Muscle of leg (tissue), 11 donors: ENCODE results near the gene TMEM164. TPM values are rescaled to one million over a fixed set of nuclear protein-coding genes. Genes with fewer than 3 reads are reported as not detected.

Experiments
- DNase-seq: peaks from one replicate; pipeline ENCODE4 v3.0.0; 2013
- H3K27ac ChIP-seq: one replicate; pipeline ENCODE4 v1.5.1; 2013; ENCODE audit warnings: mild to moderate bottlenecking, low read length, control low read depth
- H3K27me3 ChIP-seq: one replicate; pipeline ENCODE4 v1.6.1; 2013; ENCODE audit warnings: low read length; ENCODE audit not compliant: control insufficient read depth, insufficient read depth
- H3K36me3 ChIP-seq: one replicate; pipeline ENCODE4 v1.6.1; 2013; ENCODE audit warnings: low read length; ENCODE audit not compliant: control insufficient read depth, insufficient read depth
- H3K4me1 ChIP-seq: one replicate; pipeline ENCODE4 v1.6.1; 2013; ENCODE audit warnings: low read length; ENCODE audit not compliant: control insufficient read depth, insufficient read depth
- H3K4me3 ChIP-seq: one replicate; pipeline ENCODE4 v1.5.1; 2013; ENCODE audit warnings: low read length, control low read depth
- H3K9me3 ChIP-seq: replicated peaks from 2 replicates; pipeline ENCODE4 v1.6.1; 2013; ENCODE audit warnings: low read depth, low read length; ENCODE audit not compliant: control insufficient read depth
- WGBS: methylation state at CpG from one replicate; pipeline ENCODE4 v1.1.5; 2013; ENCODE audit warnings: missing lambda C conversion rate; ENCODE audit not compliant: insufficient coverage; 5-methylcytosine and 5-hydroxymethylcytosine counted together
- polyA plus RNA-seq, 8 donors: library from polyadenylated mRNA; unstranded; fragments of 120-200 nt; gene quantifications; one replicate each; pipeline versions ENCODE4 v1.2.1 to v1.2.3, GENCODE V29; 2013; ENCODE audit warnings: inconsistent platforms in 1 of 8, low replicate concordance in 1 of 8; ENCODE audit not compliant: insufficient read length in 8 of 8, insufficient read depth in 1 of 8
- total RNA-seq: library from RNA; stranded (reverse); fragments of 120-200 nt; gene quantifications from one replicate; pipeline ENCODE4 v1.2.4, GENCODE V29; 2013

Gene TMEM164
- total and polyA plus RNA-seq, 9 donors: 17.9 to 33.5 (median 26.3) TPM

DNA sequence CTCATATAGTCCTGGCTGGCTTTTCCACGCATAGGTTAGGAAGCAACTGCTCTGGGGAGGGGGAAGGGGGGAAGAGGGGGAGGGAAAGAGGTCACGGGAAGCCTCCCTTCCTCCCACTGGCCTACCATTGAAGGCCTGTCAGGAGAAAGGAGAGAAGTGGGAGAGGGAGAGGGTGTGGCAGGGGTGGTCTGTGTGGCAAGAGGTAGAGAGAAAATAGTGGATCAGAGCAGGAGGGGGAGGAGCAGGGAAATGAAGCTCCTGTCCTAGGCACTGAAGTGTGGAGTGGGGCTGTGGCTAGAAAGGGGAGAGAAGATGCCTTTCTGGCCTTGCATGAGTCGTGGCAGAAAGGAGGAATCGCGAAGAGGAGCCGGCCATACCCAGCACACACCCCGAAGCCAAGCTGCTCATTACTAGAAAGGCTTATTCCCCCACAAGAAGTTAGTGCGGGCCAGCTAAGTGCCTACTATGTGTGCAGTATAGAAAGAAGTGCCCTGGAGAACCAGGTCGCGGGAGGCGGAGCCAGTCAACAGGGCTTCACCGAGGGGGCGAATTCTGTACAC, 1.1 kb upstream of the TMEM164 start:
- WGBS: 25% methylated on average over 6 of the region's 13 CpGs
- Histone ChIP-seq H3K27ac (peak overlapping the region; percentile 82), H3K4me3 (peak overlapping the region; percentile 47), H3K9me3 (no peaks in the 10 kb centered on the region), H3K36me3 (no peaks in the 10 kb centered on the region), H3K27me3 (peaks cover 38% of the 10 kb centered on the region), H3K4me1 (peaks cover 26% of the 10 kb centered on the region)
- DNase-seq: peak; percentile 11

DNA sequence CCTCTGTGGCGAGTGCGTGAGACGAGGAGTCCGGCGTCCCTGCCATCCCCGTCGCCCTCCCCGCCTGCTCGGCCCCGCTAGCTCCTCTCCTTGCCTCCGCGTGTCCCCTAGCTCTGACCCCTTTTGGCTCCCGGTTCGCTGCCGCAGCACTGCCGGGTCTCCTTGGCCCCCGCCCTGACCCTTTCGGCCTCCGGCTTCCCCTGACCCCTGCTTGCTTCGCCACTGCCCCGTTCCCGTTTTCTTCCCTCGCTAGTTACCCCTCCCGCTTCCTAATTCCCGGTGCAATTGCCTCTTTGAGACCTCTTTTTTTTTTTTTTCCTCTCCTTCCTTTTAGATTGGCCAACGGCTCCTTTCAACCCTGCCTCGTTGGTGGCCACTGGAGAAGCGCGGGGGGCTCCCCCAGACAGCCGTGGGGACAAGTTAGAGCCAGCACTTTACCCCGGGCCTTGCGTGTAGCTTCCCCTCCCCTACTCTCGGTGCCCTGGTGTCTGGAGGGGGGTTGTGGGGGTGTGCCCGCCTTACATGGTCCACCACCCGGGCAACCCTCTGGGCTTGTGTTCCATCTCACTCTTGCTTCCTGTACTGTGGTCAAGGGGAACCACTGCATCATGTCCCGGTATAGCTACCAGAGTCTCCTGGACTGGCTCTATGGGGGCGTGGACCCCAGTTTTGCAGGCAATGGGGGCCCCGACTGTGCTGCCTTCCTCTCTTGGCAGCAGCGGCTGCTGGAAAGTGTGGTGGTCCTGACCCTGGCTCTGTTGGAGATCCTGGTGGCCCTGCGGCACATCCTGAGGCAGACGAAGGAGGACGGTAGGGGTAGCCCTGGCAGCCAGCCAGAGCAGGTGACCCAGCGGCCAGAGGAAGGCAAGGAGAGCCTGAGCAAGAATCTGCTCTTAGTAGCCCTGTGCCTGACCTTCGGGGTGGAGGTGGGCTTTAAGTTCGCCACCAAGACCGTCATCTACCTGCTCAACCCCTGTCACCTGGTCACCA, 548 bp downstream of the TMEM164 start:
- peak; percentile 10 for DNase-seq
- Histone ChIP-seq H3K27ac (peak overlapping the region; percentile 62), H3K36me3 (no peaks in the 10 kb centered on the region), H3K9me3 (no peaks in the 10 kb centered on the region), H3K4me3 (peak overlapping the region; percentile 69), H3K27me3 (peaks cover 38% of the 10 kb centered on the region), H3K4me1 (peaks cover 26% of the 10 kb centered on the region)
- WGBS: 30% methylated on average over 34 of the region's 46 CpGs

DNA sequence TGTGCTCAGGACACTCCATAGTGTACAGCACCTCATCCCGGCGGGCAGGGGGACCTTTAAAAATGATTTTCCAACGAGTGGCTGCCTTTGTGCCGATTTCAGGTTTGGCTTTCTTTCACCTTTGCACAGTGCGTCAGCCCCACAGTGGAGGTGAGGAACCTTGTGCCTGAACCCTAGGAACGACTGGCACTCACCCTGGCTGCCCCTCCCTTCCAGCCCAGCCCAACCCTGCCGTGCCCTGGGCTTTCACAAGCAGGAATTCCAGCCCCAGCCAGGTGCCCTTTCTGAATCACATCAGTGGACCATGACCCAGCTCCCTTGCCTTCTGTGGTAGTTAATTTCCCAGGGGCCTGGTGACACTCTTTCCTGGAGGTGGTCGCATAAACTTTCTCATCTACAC, 1.3 kb downstream of the TMEM164 start:
- DNase-seq: no peak
- 68% methylated on average over 7 of the region's 8 CpGs for WGBS
- peaks cover 26% of the 10 kb centered on the region for H3K4me1 ChIP-seq
- H3K27me3 ChIP-seq: peaks cover 38% of the 10 kb centered on the region
- no peaks in the 10 kb centered on the region for H3K36me3 ChIP-seq
- H3K9me3 ChIP-seq: no peaks in the 10 kb centered on the region
- peak overlapping the region; percentile 69 for H3K4me3 ChIP-seq
- H3K27ac ChIP-seq: no peak overlapping the region

DNA sequence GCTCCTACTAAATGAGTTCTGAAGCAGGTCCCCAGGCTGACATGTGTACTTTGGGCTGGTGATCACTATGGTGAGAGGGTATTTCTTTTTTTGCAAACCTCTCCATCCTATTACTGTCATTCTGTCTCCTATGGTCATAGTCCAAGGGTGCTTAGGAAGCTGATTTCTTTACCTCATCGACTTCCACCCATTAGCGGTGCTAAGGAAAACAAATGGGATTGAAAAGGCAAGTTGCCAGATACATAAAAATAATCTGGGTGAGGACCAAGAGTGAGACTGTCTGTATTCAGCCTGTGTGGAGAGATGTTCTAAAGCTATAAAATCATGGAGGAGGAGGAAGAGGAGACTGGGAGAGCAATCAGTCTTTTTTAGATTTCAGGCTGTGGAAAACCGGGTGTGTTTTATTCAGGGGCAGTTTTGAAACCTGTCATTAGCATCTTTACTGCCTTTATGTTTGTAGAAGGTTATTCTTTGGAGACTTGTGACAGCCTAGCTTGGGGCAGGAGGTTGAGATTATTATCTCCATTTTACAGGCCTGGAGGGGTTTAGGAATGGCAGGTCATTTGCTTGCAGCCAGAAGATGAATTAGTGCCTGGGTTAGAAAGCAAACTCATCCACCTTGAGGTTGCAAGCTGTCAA, 1.9 kb downstream of the TMEM164 start:
- Histone ChIP-seq H3K4me1 (peaks cover 26% of the 10 kb centered on the region), H3K27ac (no peak overlapping the region), H3K36me3 (no peaks in the 10 kb centered on the region), H3K4me3 (no peak overlapping the region), H3K9me3 (no peaks in the 10 kb centered on the region), H3K27me3 (peaks cover 38% of the 10 kb centered on the region)
- peak; percentile 50 for DNase-seq
- no CpG with 5 or more reads among the region's 3 CpGs for WGBS

DNA sequence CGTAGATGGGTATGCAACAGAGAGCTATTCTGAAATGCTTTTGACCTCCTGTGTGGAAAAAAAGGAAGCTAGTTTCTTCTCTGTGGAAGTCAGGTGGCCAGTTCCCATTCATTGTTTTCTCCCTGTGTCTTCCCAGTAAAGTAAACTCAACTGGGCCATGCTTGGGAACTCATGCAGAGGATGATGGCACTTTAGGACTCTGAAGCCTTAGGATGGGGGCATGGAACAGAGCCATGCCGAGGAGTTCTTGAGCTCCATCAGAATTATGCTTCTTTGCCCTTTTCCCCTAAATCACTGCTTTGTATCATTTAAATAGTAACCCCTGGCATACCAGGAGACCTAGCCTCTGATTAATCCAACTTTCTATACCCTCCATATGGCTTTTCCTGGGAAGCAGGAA, 3.2 kb downstream of the TMEM164 start:
- no peaks in the 10 kb centered on the region for H3K9me3 ChIP-seq
- no peak for DNase-seq
- WGBS: no CpG with 5 or more reads among the region's 2 CpGs
- no peak overlapping the region for H3K27ac ChIP-seq
- H3K27me3 ChIP-seq: peaks cover 32% of the 10 kb centered on the region
- peaks cover 2% of the 10 kb centered on the region for H3K36me3 ChIP-seq
- H3K4me3 ChIP-seq: no peak overlapping the region
- peaks cover 26% of the 10 kb centered on the region for H3K4me1 ChIP-seq

GRCh38 chrX:110006821-110007375, 4.0 kb downstream of the TMEM164 start:
- Histone ChIP-seq H3K27me3 (peaks cover 27% of the 10 kb centered on the region), H3K27ac (no peak overlapping the region), H3K36me3 (peaks cover 2% of the 10 kb centered on the region), H3K4me1 (peaks cover 25% of the 10 kb centered on the region), H3K4me3 (no peak overlapping the region), H3K9me3 (no peaks in the 10 kb centered on the region)
- no peak for DNase-seq
- 32% methylated on average over 2 of the region's 3 CpGs for WGBS

GRCh38 chrX:110008011-110008635, 5.2 kb downstream of the TMEM164 start:
- Histone ChIP-seq H3K4me1 (peaks cover 23% of the 10 kb centered on the region), H3K36me3 (peaks cover 5% of the 10 kb centered on the region), H3K27ac (no peak overlapping the region), H3K27me3 (peaks cover 29% of the 10 kb centered on the region), H3K4me3 (no peak overlapping the region), H3K9me3 (no peaks in the 10 kb centered on the region)
- WGBS: no CpG with 5 or more reads among the region's 3 CpGs
- no peak for DNase-seq

GRCh38 chrX:110012818-110013485, 10.0 kb downstream of the TMEM164 start:
- Histone ChIP-seq H3K27ac (no peak overlapping the region), H3K4me3 (no peak overlapping the region), H3K36me3 (peaks cover 7% of the 10 kb centered on the region), H3K4me1 (peaks cover 12% of the 10 kb centered on the region), H3K27me3 (peaks cover 16% of the 10 kb centered on the region), H3K9me3 (no peaks in the 10 kb centered on the region)
- DNase-seq: no peak
- WGBS: 60% methylated on average over 3 of the region's 3 CpGs

GRCh38 chrX:110013968-110014367, 11.1 kb downstream of the TMEM164 start:
- Histone ChIP-seq H3K4me3 (no peak overlapping the region), H3K27me3 (peaks cover 16% of the 10 kb centered on the region), H3K4me1 (peaks cover 12% of the 10 kb centered on the region), H3K27ac (no peak overlapping the region), H3K36me3 (peaks cover 8% of the 10 kb centered on the region), H3K9me3 (no peaks in the 10 kb centered on the region)
- no CpG with 5 or more reads among the region's 4 CpGs for WGBS
- no peak for DNase-seq
